ENCODE measurements around the gene MCCC2. TPM values are rescaled to one million over a fixed set of nuclear protein-coding genes. Genes with fewer than 3 reads are reported as not detected.

MCCC2 gene
- total RNA-seq, 4 donors from 2014 or later, result 17.7 to 24.2 (median 23.7) TPM

DNA sequence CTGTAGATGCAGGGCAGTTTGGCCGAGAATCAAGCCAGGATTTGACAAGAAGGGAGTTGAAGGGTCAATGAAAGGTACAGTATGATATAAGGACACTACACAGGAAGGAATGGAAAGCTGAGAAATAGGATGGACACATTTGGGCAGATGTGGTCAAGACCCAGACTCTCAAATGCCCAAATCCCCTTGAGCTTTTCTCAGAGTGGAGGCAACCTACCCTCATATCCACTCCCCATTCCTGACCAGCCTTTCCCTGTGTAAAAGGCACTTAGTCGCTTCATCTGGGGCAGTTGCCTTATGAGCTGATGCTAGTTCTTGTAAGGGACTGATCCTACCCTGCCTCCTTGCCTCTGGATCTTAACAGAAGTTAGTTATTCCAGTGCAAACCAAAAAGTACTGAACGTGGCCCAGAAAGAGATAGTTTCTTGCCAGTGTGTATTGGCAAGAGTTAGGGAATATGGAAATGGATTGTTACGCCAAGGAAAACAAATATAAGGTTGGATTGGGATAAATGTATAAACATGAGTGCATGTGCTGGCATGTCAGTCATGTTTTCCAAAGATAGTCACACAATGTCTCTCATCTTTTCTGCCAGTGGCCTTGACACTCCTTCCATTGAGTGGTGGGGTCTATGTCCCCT is 4.1 kb upstream of the MCCC2 start:
- Histone ChIP-seq H3K4me1 (peaks cover 10 to 12% (median 12%) of the 10 kb centered on the region in 4 donors), H3K9me3 (no peaks in the 10 kb centered on the region), H3K4me3 (no peak overlapping the region), H3K27me3 (no peaks in the 10 kb centered on the region), H3K27ac (replicated peaks in 1 of 4) (no peak overlapping the region), H3K36me3 (peaks cover 0 to 1% (median 0%) of the 10 kb centered on the region in 4 donors)
- TF ChIP-seq POLR2AphosphoS5 (IDR thresholded peaks at IDR 0.05) (no peak), POLR2A (IDR thresholded peaks at IDR 0.05; ENCODE audit: low read depth) (no peak), EP300 (IDR thresholded peaks at IDR 0.05) (no peak)
- TF ChIP-seq, protein P1, sequence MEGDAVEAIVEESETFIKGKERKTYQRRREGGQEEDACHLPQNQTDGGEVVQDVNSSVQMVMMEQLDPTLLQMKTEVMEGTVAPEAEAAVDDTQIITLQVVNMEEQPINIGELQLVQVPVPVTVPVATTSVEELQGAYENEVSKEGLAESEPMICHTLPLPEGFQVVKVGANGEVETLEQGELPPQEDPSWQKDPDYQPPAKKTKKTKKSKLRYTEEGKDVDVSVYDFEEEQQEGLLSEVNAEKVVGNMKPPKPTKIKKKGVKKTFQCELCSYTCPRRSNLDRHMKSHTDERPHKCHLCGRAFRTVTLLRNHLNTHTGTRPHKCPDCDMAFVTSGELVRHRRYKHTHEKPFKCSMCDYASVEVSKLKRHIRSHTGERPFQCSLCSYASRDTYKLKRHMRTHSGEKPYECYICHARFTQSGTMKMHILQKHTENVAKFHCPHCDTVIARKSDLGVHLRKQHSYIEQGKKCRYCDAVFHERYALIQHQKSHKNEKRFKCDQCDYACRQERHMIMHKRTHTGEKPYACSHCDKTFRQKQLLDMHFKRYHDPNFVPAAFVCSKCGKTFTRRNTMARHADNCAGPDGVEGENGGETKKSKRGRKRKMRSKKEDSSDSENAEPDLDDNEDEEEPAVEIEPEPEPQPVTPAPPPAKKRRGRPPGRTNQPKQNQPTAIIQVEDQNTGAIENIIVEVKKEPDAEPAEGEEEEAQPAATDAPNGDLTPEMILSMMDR (IDR thresholded peaks at IDR 0.05), result no peak
- intact Hi-C loops (cut with DNase I), result no loop called here
- 83% methylated on average over 4 of the region's 4 CpGs for WGBS
- peak; percentile 55 for DNase-seq (ENCODE audit: extremely low spot score)

DNA sequence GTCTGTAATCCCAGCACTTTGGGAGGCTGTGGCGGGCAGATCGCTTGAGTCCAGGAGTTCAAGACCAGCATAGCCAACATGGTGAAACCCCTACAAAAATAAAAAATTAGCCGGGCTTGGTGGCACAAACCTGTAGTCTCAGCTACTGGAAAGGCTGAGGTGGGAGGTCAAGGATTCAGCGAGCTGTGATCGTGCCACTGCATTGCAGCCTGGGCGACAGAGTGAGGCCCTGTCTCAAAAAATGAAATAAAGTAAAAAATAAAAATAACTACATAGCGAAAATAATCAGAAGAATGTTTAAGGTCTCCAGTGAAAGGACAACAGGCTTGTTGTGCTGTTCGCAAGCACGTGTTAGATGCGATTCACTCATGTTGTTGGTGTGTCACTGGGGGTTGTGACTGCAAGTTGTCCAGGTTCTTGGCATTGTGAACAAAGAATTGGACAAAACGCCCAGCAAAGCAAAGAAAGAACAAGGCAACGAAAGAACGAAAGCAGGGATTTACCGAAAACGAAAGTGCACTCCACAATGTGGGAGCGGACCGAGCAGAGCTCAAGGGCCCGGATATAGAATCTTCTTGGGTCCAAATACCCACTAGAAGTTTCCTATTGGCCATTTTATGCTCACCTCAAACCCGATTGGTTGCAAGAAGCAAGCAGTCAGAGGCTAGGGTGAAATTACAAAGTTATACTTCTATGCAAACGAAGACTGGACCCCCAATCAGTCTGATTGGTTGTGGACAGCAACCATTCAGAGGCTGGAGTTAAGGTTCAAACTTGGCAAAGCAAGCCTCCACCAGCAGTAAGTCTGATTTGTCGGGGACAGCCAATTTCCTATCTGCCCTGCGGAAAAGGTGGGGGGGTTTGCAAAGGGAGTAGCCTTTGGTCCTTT is 844 bp upstream of the MCCC2 start:
- H3K4me1 ChIP-seq, result peaks cover 17 to 38% (median 26%) of the 10 kb centered on the region in 4 donors
- TF ChIP-seq, protein P1 (IDR thresholded peaks at IDR 0.05), result no peak
- TF ChIP-seq POLR2AphosphoS5 (IDR thresholded peaks at IDR 0.05), result no peak
- TF ChIP-seq EP300 (IDR thresholded peaks at IDR 0.05), result no peak
- TF ChIP-seq POLR2A (IDR thresholded peaks at IDR 0.05; ENCODE audit: low read depth), result no peak
- WGBS, result 79% methylated on average over 22 of the region's 22 CpGs
- no peaks in the 10 kb centered on the region for H3K27me3 ChIP-seq
- no peaks in the 10 kb centered on the region for H3K9me3 ChIP-seq
- intact Hi-C loops (cut with DNase I), result no loop called here
- no peaks in the 10 kb centered on the region for H3K36me3 ChIP-seq
- peak overlapping the region; percentile 81 to 89 (median 82) for H3K27ac ChIP-seq (replicated peaks in 1 of 4)
- peak; percentile 80 for DNase-seq (ENCODE audit: extremely low spot score)
- peak overlapping the region; percentile 71 to 85 (median 79) for H3K4me3 ChIP-seq

DNA sequence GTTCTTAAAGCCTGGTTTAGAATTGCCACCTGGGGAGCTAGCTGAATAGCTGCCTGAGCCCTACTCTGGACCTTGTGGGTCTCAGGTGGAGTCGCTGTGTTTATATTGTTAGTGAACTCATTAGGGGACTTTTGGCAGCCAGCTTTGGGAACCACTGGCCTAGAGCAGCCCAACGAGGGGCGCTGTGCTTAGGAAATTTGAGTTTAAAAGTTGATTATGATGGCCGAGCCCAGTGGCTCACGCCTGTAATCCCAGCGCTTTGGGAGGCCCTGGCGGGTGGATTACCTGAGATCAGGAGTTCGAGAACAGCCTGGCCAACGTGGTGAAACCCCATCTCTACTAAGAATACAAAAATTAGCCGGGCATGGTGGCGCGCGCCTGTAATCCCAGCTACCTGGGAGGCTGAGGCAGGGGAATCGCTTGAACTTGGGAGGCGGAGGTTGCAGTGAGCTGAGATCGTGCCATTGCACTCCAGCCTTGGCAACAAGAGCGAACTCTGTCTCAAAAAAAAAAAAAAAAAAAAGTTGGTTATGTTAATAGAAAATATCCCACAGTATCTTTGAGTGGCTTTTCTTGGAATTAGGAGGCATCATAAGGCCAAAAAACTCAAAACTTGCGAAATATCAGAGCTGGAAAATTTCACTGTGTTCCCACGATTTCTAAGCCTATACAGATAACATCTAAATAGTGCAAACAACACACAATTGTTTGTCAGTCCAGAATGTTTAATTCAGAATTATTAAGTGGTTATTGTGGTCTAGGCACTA is 809 bp downstream of the MCCC2 start:
- peak overlapping the region; percentile 81 to 89 (median 82) for H3K27ac ChIP-seq (replicated peaks in 1 of 4)
- H3K36me3 ChIP-seq, result peaks cover 0 to under 1% (median under 1%) of the 10 kb centered on the region in 4 donors
- intact Hi-C loops (cut with DNase I), result no loop called here
- H3K4me1 ChIP-seq, result peaks cover 17 to 38% (median 26%) of the 10 kb centered on the region in 4 donors
- no peaks in the 10 kb centered on the region for H3K9me3 ChIP-seq
- peak overlapping the region; percentile 71 to 85 (median 79) for H3K4me3 ChIP-seq
- peak; percentile 78 for DNase-seq (ENCODE audit: extremely low spot score)
- H3K27me3 ChIP-seq, result no peaks in the 10 kb centered on the region
- TF ChIP-seq POLR2A (IDR thresholded peaks at IDR 0.05; ENCODE audit: low read depth) (no peak), POLR2AphosphoS5 (IDR thresholded peaks at IDR 0.05) (no peak), EP300 (IDR thresholded peaks at IDR 0.05) (no peak)
- TF ChIP-seq, protein P1 (IDR thresholded peaks at IDR 0.05), result no peak
- 69% methylated on average over 19 of the region's 19 CpGs for WGBS

DNA sequence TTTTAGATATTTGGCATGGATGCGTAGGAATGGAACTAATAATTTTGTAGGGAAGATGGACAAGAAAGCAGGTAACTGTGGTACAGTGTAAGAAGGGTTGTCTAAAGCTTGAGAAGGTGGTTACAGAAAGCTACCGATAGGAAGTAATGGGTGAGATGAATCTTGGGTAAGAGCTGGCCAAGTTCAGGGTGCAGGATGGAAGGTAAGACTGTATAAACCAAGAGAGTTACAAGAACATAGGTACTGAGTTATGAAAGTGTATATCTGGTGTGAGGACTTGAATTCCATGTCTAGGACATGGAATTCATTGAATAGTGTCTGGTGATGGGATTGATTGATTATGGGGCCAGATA is 1.4 kb downstream of the MCCC2 start:
- Histone ChIP-seq H3K36me3 (peaks cover 0 to 6% (median 3%) of the 10 kb centered on the region in 4 donors), H3K27ac (replicated peaks in 1 of 4) (no peak overlapping the region), H3K4me1 (peaks cover 17 to 38% (median 26%) of the 10 kb centered on the region in 4 donors), H3K27me3 (no peaks in the 10 kb centered on the region), H3K9me3 (no peaks in the 10 kb centered on the region), H3K4me3 (peak overlapping the region in 2 of 4 donors; percentile 71 to 79)
- WGBS, result 100% methylated on average over 2 of the region's 2 CpGs
- intact Hi-C loops (cut with DNase I), result no loop called here
- no peak for DNase-seq (ENCODE audit: extremely low spot score)
- TF ChIP-seq POLR2AphosphoS5 (IDR thresholded peaks at IDR 0.05), result no peak
- TF ChIP-seq, protein P1 (IDR thresholded peaks at IDR 0.05), result no peak
- no peak for TF ChIP-seq POLR2A (IDR thresholded peaks at IDR 0.05; ENCODE audit: low read depth)
- no peak for TF ChIP-seq EP300 (IDR thresholded peaks at IDR 0.05)
